Subcutaneous adipose tissue (tissue), 4 donors: Measurements from ENCODE around the gene SMLR1. TPM values are rescaled to one million over a fixed set of nuclear protein-coding genes. Genes with fewer than 3 reads are reported as not detected.

ENCODE experiments used
- CTCF ChIP-seq: fragments of 450-650 bp; IDR thresholded peaks from one replicate; pipeline ENCODE4 v1.5.1; 2016; ENCODE audit warnings: low read depth, mild to moderate bottlenecking, control low read depth, antibody characterized with exemption, moderate library complexity
- total RNA-seq, 4 donors: library from RNA; depleted of rRNA; stranded (reverse); fragments of >200 nt; gene quantifications; one replicate each; pipeline ENCODE4 v1.1.0, GENCODE V29; 2016

SMLR1 gene
- total RNA-seq, 4 donors from 2014 or later: not detected

GRCh38 chr6:130853555-130854183, 26.5 kb downstream of the SMLR1 start:
- no peak for TF ChIP-seq CTCF

DNA sequence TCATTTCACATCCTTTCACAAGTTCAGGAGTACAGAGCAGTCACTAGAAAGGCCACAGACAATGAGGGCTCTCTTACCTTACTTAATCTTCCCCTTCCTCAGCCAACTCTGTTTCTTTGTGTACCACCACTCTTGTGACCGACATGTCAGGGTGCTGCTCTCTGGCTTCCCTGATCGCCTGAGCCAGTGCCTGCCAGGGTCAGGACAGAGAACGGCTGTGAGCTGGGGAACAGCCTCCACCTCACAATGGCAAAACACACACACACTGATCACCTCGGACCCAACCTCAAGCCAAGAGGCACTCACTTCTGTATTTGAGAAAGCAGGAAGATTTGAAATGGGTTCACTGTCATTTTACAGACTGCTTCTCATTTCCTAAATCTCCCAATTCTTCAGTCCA, 30.8 kb downstream of the SMLR1 start:
- TF ChIP-seq CTCF: no peak

DNA sequence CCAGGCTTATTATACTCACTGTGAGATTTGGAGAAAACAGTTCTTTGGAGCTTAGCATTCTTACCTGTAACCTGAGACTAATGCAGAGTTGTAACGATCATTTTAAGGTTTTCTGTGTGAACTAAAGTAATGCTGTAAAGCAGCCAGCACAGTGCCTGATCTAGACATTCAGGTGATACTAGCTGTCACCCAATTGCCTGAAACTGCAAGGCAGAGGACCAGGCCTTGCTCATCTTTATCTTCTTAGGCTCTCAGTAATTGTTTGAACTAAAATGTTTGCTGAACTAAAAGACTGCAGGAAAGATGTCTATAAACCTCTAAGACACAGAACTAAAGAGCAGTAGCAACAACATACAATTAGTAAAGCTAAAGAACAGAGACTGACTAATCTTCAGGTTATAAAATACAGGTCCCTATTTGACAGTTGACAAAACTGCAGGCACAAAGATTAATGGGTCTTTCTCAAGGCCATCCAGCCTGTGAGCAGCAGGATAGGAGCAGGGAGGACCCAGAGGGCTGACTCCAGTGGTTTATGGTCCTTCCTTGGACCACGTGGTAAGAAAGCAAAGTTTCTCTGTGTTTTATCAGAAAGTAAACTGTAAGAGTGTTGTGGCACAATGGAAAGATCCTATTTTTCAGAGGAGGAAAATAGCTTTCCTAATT, 31.4 kb downstream of the SMLR1 start:
- no peak for TF ChIP-seq CTCF

- TF ChIP-seq CTCF: no peak
Observed at GRCh38 chr6:130859161-130859867, 32.1 kb downstream of the SMLR1 start.

DNA sequence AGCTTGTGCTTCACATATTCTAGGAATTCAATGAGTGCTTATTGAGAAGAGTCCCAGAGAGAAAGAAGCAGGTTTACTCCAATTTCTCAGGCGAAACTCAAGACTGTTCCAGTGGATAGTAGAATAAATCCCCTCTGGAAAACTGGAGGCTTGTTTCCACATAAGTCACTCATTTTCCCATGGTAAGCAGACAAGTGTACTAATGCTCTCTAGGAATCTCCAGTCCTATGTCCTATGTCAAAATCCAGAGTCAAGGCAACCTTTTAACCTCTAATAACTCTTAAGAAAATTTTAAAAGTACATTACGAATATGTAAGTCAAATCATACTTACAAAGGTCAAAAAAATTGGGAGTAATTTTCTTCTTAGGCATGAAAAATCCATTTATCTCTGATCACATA, 35.2 kb downstream of the SMLR1 start:
- no peak for TF ChIP-seq CTCF

DNA sequence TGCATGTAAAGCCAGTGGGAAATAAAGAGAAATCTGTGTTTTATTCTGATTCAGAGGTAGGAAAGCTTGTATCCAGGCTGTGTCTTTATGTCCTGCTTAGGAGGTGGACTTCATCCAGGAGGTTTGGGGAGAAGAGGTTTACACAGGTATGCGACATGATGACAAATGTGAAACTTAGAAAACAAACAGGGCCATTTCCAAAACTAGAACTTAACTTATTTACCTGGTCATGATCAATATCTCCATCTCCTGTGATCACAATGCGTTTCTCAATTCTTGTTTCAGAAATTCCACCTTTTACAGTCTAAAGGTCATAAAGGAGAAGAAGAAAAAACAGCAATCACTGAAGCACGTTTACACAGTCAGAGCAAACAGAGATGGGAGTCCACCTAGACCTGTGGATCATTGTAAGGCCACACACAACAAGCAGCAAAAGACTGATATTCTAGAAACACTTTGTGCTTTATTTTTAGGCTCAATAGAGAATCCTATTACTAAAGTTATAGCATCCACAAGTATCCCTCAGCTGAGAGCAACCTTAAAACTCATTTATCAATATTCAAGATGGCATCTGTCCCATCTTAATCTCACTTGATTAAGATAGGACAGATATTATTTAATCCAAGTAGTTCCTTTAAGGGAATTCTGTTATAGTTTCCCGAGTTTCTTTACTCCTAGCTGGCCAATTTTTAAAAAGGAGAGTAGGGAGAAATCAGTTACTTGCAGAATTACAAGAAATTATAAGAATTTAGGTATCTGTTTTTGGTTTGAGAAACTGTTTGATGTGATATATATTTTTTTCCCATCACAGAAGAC, 36.4 kb downstream of the SMLR1 start:
- TF ChIP-seq CTCF: no peak
